ENCODE measurements around the gene SNX25. TPM values are rescaled to one million over a fixed set of nuclear protein-coding genes. Genes with fewer than 3 reads are reported as not detected.

The SNX25 gene
- total and polyA plus RNA-seq, 2 experiments from 2014 or later: 6.9 to 25.0 TPM

- TF ChIP-seq ZNF462 (CRISPR knock-in tag; IDR thresholded peaks at IDR 0.05) (no peak), ETS1 (IDR thresholded peaks at IDR 0.05) (no peak)
These were observed 174.7 kb downstream of the SNX25 start (continued) for GRCh38 chr4:185384061-185384460.

- Mint-ChIP-seq H3K9me3 (peaks cover 9% of the 10 kb centered on the region; the same call in 2 of the 3 replicates), H3K27ac (no peak overlapping the region), H3K4me3 (no peak overlapping the region), H3K36me3 (ENCODE audit: low read depth) (peaks cover 10% of the 10 kb centered on the region), H3K4me1 (0 out of 3 replicates have a peak, but pooled peaks cover 2% of the 10 kb centered on the region), H3K27me3 (ENCODE audit: insufficient read depth, low read depth, poor library complexity) (peaks cover 4% of the 10 kb centered on the region)
- H3K27me3 ChIP-seq (ENCODE audit: insufficient read depth): no peaks in the 10 kb centered on the region
- no peak overlapping the region for H3K4me3 ChIP-seq
- no peaks in the 10 kb centered on the region for H4K20me1 ChIP-seq (replicated peaks; ENCODE audit: insufficient read depth)
- H3K27ac ChIP-seq (ENCODE audit: low read depth): no peak overlapping the region
- no peaks in the 10 kb centered on the region for H3K79me2 ChIP-seq (replicated peaks; ENCODE audit: insufficient read depth)
- ATAC-seq (no peak), DNase-seq (ENCODE audit: low spot score) (peak; percentile 21)
- H2AFZ ChIP-seq: no peak overlapping the region
- no peak overlapping the region for H3K4me2 ChIP-seq
- no peaks in the 10 kb centered on the region for H3F3A ChIP-seq (replicated peaks; ENCODE audit: low read depth)
- no peaks in the 10 kb centered on the region for H3K36me3 ChIP-seq (ENCODE audit: insufficient read depth)
- H3K4me1 ChIP-seq (ENCODE audit: insufficient read depth): no peaks in the 10 kb centered on the region
- no peaks in the 10 kb centered on the region for H3K9me2 ChIP-seq (ENCODE audit: insufficient read depth)
- TF ChIP-seq CTCF (conservative IDR thresholded peaks at IDR 0.05; ENCODE audit: low read depth in 2 of 2) (no peak), EZH2phosphoT487 (IDR thresholded peaks at IDR 0.05; ENCODE audit: unreplicated experiment) (no peak), ETS1 (IDR thresholded peaks at IDR 0.05) (no peak), ZNF462 (CRISPR knock-in tag; IDR thresholded peaks at IDR 0.05) (no peak)
These were observed 175.5 kb downstream of the SNX25 start for GRCh38 chr4:185384930-185385331.

Measured in GM23338 (cell line).